Sigmoid colon (tissue), 7 donors: ENCODE measurements around the gene GPC6. TPM values are rescaled to one million over a fixed set of nuclear protein-coding genes. Genes with fewer than 3 reads are reported as not detected.

Source experiments
- DNase-seq: peaks from one replicate; pipeline ENCODE4 v3.0.0-alpha.2; 2019
- H3K27ac ChIP-seq, 4 donors: fragments of 200-600 bp; sonication (generic); one replicate each; pipeline ENCODE4 v1.5.1; 2016 to 2019; ENCODE audit warnings: mild to moderate bottlenecking in 1 of 4
- H3K27me3 ChIP-seq, 3 donors: fragments of 200-600 bp; sonication (generic); one replicate each; pipeline ENCODE4 v1.5.1; 2019; ENCODE audit warnings: mild to moderate bottlenecking in 1 of 3
- H3K36me3 ChIP-seq, 4 donors: fragments of 200-600 bp; sonication (generic); one replicate each; pipeline ENCODE4 v1.5.1; 2016 to 2019
- H3K4me1 ChIP-seq, 4 donors: fragments of 200-600 bp; sonication (generic); one replicate each; pipeline ENCODE4 v1.5.1; 2017 to 2019
- H3K4me3 ChIP-seq, 4 donors: fragments of 200-600 bp; sonication (generic); one replicate each; pipeline ENCODE4 v1.5.1; 2017 to 2019; ENCODE audit warnings: mild to moderate bottlenecking in 2 of 4, moderate library complexity in 1 of 4
- H3K9me3 ChIP-seq, 4 donors: fragments of 200-600 bp in 3 of 4; sonication (generic) in 3 of 4; one replicate each; pipeline versions ENCODE4 v1.5.1 to v1.6.1; 2013 to 2019
- EP300 ChIP-seq, 4 donors: sonication (generic); formaldehyde crosslinking; IDR thresholded peaks; one replicate each; pipeline ENCODE4 v1.6.1; 2017; ENCODE audit warnings: antibody characterized with exemption in 4 of 4
- POLR2A ChIP-seq, 2 donors: fragments of 450-650 bp; IDR thresholded peaks; one replicate each; pipeline ENCODE4 v1.6.1; 2016; ENCODE audit warnings: antibody characterized with exemption in 2 of 2, mild to moderate bottlenecking in 2 of 2, moderate library complexity in 2 of 2
- POLR2AphosphoS5 ChIP-seq, 4 donors: sonication (generic); formaldehyde crosslinking; IDR thresholded peaks; one replicate each; pipeline ENCODE4 v1.6.1; 2017; ENCODE audit warnings: antibody characterized with exemption in 4 of 4
- WGBS, 2 donors: extraction: QIAGEN DNeasy Blood & Tissue Kit; methylation state at CpG; one replicate each; pipeline ENCODE4 v1.1.7; 2013; 5-methylcytosine and 5-hydroxymethylcytosine counted together
- intact Hi-C: fragments of 100-400 bp; cut with DNase I; formaldehyde crosslinking; loops from one replicate; pipeline ENCODE4 v1.15.1; 2023
- polyA plus RNA-seq, 3 donors: library from polyadenylated mRNA; stranded (reverse); fragments of 200-250 nt; gene quantifications; one replicate each; pipeline ENCODE4 v1.2.3, GENCODE V29; 2013
- total RNA-seq, 4 donors: library from RNA; depleted of rRNA; stranded (reverse); fragments of >200 nt; gene quantifications; one replicate each; pipeline ENCODE4 v1.1.0, GENCODE V29; 2016
- TF ChIP-seq, protein P1 (sequence below), 4 experiments: fragments of 450-650 bp in 3 of 4; fragments of 200-600 bp in 1 of 4; IDR thresholded peaks; one replicate each; pipeline ENCODE4 v1.5.1; 2016 to 2019; ENCODE audit warnings: antibody characterized with exemption in 4 of 4, mild to moderate bottlenecking in 3 of 4, moderate library complexity in 2 of 4
- donor health status: healthy with polysubstance abuse.
- donor health status: Bipolar disorder and iron deficiency.
- donor health status: healthy.

The GPC6 gene
- total and polyA plus RNA-seq, 7 donors = 0.23 to 27.5 (median 14.4) TPM

GRCh38 chr13:94242554-94242953 lies 1015.9 kb downstream of the GPC6 start:
- H3K27me3 ChIP-seq = no peaks in the 10 kb centered on the region
- no peaks in the 10 kb centered on the region for H3K36me3 ChIP-seq
- no peak for TF ChIP-seq POLR2A (IDR thresholded peaks at IDR 0.05)
- no peak for TF ChIP-seq EP300 (IDR thresholded peaks at IDR 0.05)
- TF ChIP-seq, protein P1, sequence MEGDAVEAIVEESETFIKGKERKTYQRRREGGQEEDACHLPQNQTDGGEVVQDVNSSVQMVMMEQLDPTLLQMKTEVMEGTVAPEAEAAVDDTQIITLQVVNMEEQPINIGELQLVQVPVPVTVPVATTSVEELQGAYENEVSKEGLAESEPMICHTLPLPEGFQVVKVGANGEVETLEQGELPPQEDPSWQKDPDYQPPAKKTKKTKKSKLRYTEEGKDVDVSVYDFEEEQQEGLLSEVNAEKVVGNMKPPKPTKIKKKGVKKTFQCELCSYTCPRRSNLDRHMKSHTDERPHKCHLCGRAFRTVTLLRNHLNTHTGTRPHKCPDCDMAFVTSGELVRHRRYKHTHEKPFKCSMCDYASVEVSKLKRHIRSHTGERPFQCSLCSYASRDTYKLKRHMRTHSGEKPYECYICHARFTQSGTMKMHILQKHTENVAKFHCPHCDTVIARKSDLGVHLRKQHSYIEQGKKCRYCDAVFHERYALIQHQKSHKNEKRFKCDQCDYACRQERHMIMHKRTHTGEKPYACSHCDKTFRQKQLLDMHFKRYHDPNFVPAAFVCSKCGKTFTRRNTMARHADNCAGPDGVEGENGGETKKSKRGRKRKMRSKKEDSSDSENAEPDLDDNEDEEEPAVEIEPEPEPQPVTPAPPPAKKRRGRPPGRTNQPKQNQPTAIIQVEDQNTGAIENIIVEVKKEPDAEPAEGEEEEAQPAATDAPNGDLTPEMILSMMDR (IDR thresholded peaks at IDR 0.05) = no peak
- TF ChIP-seq POLR2AphosphoS5 (IDR thresholded peaks at IDR 0.05) = no peak
- peaks cover 0 to 5% (median 0%) of the 10 kb centered on the region in 4 donors for H3K9me3 ChIP-seq
- intact Hi-C loops = no loop called here
- no peak overlapping the region for H3K4me3 ChIP-seq
- no peak for DNase-seq
- H3K4me1 ChIP-seq = no peaks in the 10 kb centered on the region
- no peak overlapping the region for H3K27ac ChIP-seq

DNA sequence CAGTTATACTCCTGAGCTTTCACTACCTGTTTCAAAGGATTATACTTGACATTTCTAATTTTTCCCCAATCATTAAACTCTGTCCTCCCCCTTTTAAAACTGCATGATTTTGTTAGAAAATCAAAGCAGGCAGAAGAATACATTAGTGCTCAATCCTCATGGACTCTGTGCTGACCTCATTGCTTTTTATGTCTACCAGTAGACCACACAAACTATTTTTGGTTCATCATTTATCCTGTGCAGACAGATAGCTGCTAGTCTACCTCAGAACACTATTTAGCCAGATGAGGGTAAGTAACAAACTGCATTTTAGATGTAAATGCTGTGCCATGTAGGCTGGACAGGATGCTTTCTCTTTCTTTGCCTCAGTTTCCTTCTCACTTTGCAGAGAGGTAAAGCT lies 1016.9 kb downstream of the GPC6 start:
- no peak for TF ChIP-seq EP300 (IDR thresholded peaks at IDR 0.05)
- TF ChIP-seq POLR2A (IDR thresholded peaks at IDR 0.05) = no peak
- no peak for TF ChIP-seq POLR2AphosphoS5 (IDR thresholded peaks at IDR 0.05)
- TF ChIP-seq, protein P1 (IDR thresholded peaks at IDR 0.05) = no peak
- no peak overlapping the region for H3K4me3 ChIP-seq
- H3K9me3 ChIP-seq = peaks cover 0 to 5% (median 0%) of the 10 kb centered on the region in 4 donors
- no peak overlapping the region for H3K27ac ChIP-seq
- intact Hi-C loops = no loop called here
- no peaks in the 10 kb centered on the region for H3K36me3 ChIP-seq
- H3K27me3 ChIP-seq = no peaks in the 10 kb centered on the region
- no peaks in the 10 kb centered on the region for H3K4me1 ChIP-seq
- DNase-seq = no peak

DNA sequence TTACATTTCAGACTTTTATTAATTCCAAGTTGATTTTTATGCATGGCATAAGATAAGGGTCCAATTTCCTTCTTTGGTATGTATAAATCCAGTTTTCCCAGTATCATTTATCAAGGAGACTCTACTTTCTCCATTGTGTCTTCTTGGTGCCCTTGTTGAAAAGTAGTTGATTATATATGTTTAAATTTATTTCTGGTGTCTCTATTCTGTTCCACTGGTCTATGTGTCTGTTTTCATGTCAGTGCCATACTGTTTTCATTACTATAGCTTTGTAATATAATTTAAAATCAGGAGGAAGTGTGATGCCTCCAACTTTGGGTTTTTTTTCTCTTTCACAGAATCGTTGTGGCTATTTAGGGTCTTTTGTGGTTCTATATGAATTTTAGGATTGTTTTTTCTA lies 1019.9 kb downstream of the GPC6 start:
- H3K27ac ChIP-seq = no peak overlapping the region
- 87 to 94% methylated on average over 1 of the region's 1 CpG for WGBS, 2 donors
- H3K36me3 ChIP-seq = no peaks in the 10 kb centered on the region
- no peak for DNase-seq
- no peaks in the 10 kb centered on the region for H3K27me3 ChIP-seq
- peaks cover 0 to 5% (median 0%) of the 10 kb centered on the region in 4 donors for H3K9me3 ChIP-seq
- intact Hi-C loops = no loop called here
- TF ChIP-seq POLR2A (IDR thresholded peaks at IDR 0.05) (no peak), EP300 (IDR thresholded peaks at IDR 0.05) (no peak), POLR2AphosphoS5 (IDR thresholded peaks at IDR 0.05) (no peak)
- TF ChIP-seq, protein P1 (IDR thresholded peaks at IDR 0.05) = no peak
- no peaks in the 10 kb centered on the region for H3K4me1 ChIP-seq
- no peak overlapping the region for H3K4me3 ChIP-seq

DNA sequence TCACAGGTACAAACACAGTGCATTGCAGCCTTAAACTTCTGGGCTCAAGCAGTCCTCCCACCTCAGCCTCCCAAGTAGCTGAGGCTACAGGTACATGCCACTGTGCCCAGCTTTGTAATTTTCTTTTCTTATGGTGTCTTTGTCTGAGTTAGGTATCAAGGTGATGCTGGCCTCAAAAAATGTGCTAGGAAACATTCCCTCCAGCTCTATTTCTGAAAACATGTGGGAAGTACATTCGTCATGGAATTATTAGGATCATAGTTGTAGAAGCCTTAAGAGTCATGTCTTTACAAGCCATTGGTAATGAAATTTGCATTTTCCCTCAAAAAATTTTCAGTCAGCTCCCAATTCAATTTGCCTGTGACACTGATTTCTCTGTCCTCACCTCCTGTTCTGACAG lies 1021.3 kb downstream of the GPC6 start:
- Histone ChIP-seq H3K27me3 (no peaks in the 10 kb centered on the region), H3K4me1 (no peaks in the 10 kb centered on the region), H3K4me3 (no peak overlapping the region), H3K27ac (no peak overlapping the region), H3K36me3 (no peaks in the 10 kb centered on the region), H3K9me3 (peaks cover 0 to 5% (median 0%) of the 10 kb centered on the region in 4 donors)
- no peak for DNase-seq
- no peak for TF ChIP-seq EP300 (IDR thresholded peaks at IDR 0.05)
- TF ChIP-seq, protein P1 (IDR thresholded peaks at IDR 0.05) = no peak
- no peak for TF ChIP-seq POLR2AphosphoS5 (IDR thresholded peaks at IDR 0.05)
- no peak for TF ChIP-seq POLR2A (IDR thresholded peaks at IDR 0.05)
- WGBS, 2 donors = 83 to 93% methylated on average over 1 of the region's 1 CpG
- intact Hi-C loops = no loop called here
